GM12878 (cell line): ENCODE data around the gene RECK. TPM values are rescaled to one million over a fixed set of nuclear protein-coding genes. Genes with fewer than 3 reads are reported as not detected.

Source experiments
- ATAC-seq: fragments of 200-7000 bp; cut with Tn5 transposase; 3 replicates; pipeline ENCODE4 v1.9.1; 2020; ENCODE audit warnings: mild to moderate bottlenecking, moderate library complexity
- BruUV-seq: library from RNA; stranded (reverse); fragments of 400-500 nt; replicated peaks from 2 replicates; lab custom pipeline; 2021; lab: Mats Ljungman, UMichigan
- CTCF ChIA-PET: fragments of 300-600 bp; sonication (Branson Sonifier 250); formaldehyde crosslinking; extraction: SDS; loops from one replicate; lab custom pipeline; 2021; ENCODE audit warnings: inconsistent platforms; lab: Yijun Ruan, JAX
- POLR2A ChIA-PET: fragments of 350-600 bp; formaldehyde crosslinking; extraction: SDS; loops from one replicate; lab custom pipeline; 2021; ENCODE audit warnings: inconsistent platforms; lab: Charles Lee
- RAD21 ChIA-PET: fragments of 300-600 bp; sonication (Branson Sonifier 250); formaldehyde crosslinking; loops from one replicate; lab custom pipeline; 2023; ENCODE audit warnings: antibody characterized with exemption; ENCODE audit not compliant: unreplicated experiment; lab: Charles Lee
- SMC1A ChIA-PET: fragments of 300-600 bp; sonication (Branson Sonifier 250); formaldehyde crosslinking; loops from one replicate; lab custom pipeline; 2023; ENCODE audit not compliant: unreplicated experiment, uncharacterized antibody; lab: Charles Lee
- DNase-seq: peaks from one replicate; pipeline ENCODE4 v3.0.0-alpha.2; 2011; ENCODE audit warnings: low read depth, low spot score
- FAIRE-seq: peaks from 3 replicates; lab custom pipeline; 2011; peaks lifted over from hg19 to GRCh38; lab: Jason Lieb, UNC
- H2AFZ ChIP-seq: 2 replicates; pipeline ENCODE4 v1.6.0; 2011; ENCODE audit warnings: low read depth, low read length, control low read depth; ENCODE audit not compliant: control insufficient read depth
- H3K27ac ChIP-seq: 2 replicates; pipeline ENCODE4 v1.5.1; 2011; ENCODE audit warnings: control low read depth; ENCODE audit not compliant: control insufficient read depth, insufficient read depth
- H3K27me3 ChIP-seq, 2 experiments: replicated peaks in 1 of 2; 2 replicates each; pipeline versions ENCODE4 v1.6.0 to v1.6.1; 2011; ENCODE audit warnings: low read length in 1 of 2; ENCODE audit not compliant: control insufficient read depth in 2 of 2, insufficient read depth in 2 of 2
- H3K36me3 ChIP-seq, 2 experiments: 2 replicates each; pipeline ENCODE4 v1.5.1; 2011; ENCODE audit warnings: low read length in 1 of 2; ENCODE audit not compliant: control insufficient read depth in 2 of 2, insufficient read depth in 2 of 2
- H3K4me1 ChIP-seq: 2 replicates; pipeline ENCODE4 v1.6.1; 2011; ENCODE audit warnings: mild to moderate bottlenecking, low read length, moderate library complexity, mixed read lengths; ENCODE audit not compliant: control insufficient read depth, insufficient read depth
- H3K4me2 ChIP-seq: 2 replicates; pipeline ENCODE4 v1.6.0; 2011; ENCODE audit warnings: control low read depth; ENCODE audit not compliant: control insufficient read depth, insufficient read depth
- H3K4me3 ChIP-seq: fragments of 200-600 bp; sonication (generic); 2 replicates; pipeline ENCODE4 v1.5.1; 2016
- H3K79me2 ChIP-seq: 2 replicates; pipeline ENCODE4 v1.6.0; 2011; ENCODE audit warnings: low read length; ENCODE audit not compliant: control insufficient read depth, insufficient read depth
- H3K9ac ChIP-seq: 2 replicates; pipeline ENCODE4 v1.8.0; 2011; ENCODE audit warnings: low read length, control low read depth, mixed read lengths; ENCODE audit not compliant: control insufficient read depth, insufficient read depth
- H3K9me3 ChIP-seq: replicated peaks from 3 replicates; pipeline ENCODE4 v1.5.1; 2011; ENCODE audit warnings: mild to moderate bottlenecking, low read length; ENCODE audit not compliant: control insufficient read depth, insufficient read depth
- H4K20me1 ChIP-seq: 2 replicates; pipeline ENCODE4 v1.6.0; 2011; ENCODE audit not compliant: control insufficient read depth, insufficient read depth
- ATF3 ChIP-seq: IDR thresholded peaks from 2 replicates; pipeline ENCODE4 v1.6.1; 2011; ENCODE audit warnings: low read depth, mild to moderate bottlenecking, low read length, moderate library complexity, borderline replicate concordance; ENCODE audit errors: extremely low read depth
- NRF1 ChIP-seq: conservative IDR thresholded peaks from 2 replicates; pipeline ENCODE4 v1.6.1; 2011; ENCODE audit warnings: mild to moderate bottlenecking, low read depth, low read length, improper control_type of control experiment
- PBX3 ChIP-seq: IDR thresholded peaks from 2 replicates; pipeline ENCODE4 v1.6.1; 2011; ENCODE audit warnings: mild to moderate bottlenecking, low read depth, low read length, moderate library complexity; ENCODE audit not compliant: insufficient replicate concordance
- POU2F2 ChIP-seq: IDR thresholded peaks from 3 replicates; pipeline ENCODE4 v1.6.1; 2011; ENCODE audit warnings: low read depth, mild to moderate bottlenecking, low read length, borderline replicate concordance
- SKIL ChIP-seq: fragments of 450-650 bp; IDR thresholded peaks from 2 replicates; pipeline ENCODE4 v1.6.1; 2017; ENCODE audit warnings: mild to moderate bottlenecking, low read depth, inconsistent platforms; ENCODE audit not compliant: poor library complexity, severe bottlenecking
- SMAD5 ChIP-seq: IDR thresholded peaks from 2 replicates; pipeline ENCODE4 v1.6.1; 2016; ENCODE audit warnings: antibody characterized with exemption, low read depth
- SUZ12 ChIP-seq: fragments of 200-600 bp; sonication (generic); IDR thresholded peaks from one replicate; pipeline ENCODE4 v1.6.1; 2018; ENCODE audit warnings: antibody characterized with exemption, mild to moderate bottlenecking; ENCODE audit not compliant: unreplicated experiment
- TCF12 ChIP-seq: IDR thresholded peaks from 2 replicates; pipeline ENCODE4 v1.6.1; 2011; ENCODE audit warnings: low read depth, mild to moderate bottlenecking, low read length
- ZBTB33 ChIP-seq: fragments of 450-650 bp; IDR thresholded peaks from 2 replicates; pipeline ENCODE4 v1.6.1; 2017; ENCODE audit warnings: mild to moderate bottlenecking
- ZNF592 ChIP-seq: fragments of 450-650 bp; IDR thresholded peaks from 2 replicates; pipeline ENCODE4 v1.6.1; 2017; ENCODE audit warnings: mild to moderate bottlenecking, moderate library complexity
- ZZZ3 ChIP-seq: IDR thresholded peaks from 2 replicates; pipeline ENCODE4 v1.6.1; 2011; ENCODE audit warnings: low read depth; ENCODE audit not compliant: control insufficient read depth, insufficient read length
- WGBS: methylation state at CpG from one replicate; pipeline ENCODE4 v1.1.6; 2016; ENCODE audit warnings: low lambda C conversion rate; ENCODE audit not compliant: insufficient replicate concordance, insufficient coverage; ENCODE audit errors: missing lambda C conversion rate; 5-methylcytosine and 5-hydroxymethylcytosine counted together
- in situ Hi-C: fragments of 300-500 bp; cut with MboI; formaldehyde crosslinking; loops from 9 replicates; pipeline ENCODE4 v1.14.3; 2018; ENCODE audit warnings: mixed read lengths
- intact Hi-C: fragments of 100-400 bp; cut with micrococcal nuclease; formaldehyde crosslinking; loops from one replicate; pipeline ENCODE4 v1.14.2; 2022; ENCODE audit not compliant: unreplicated experiment
- polyA plus RNA-seq, 11 experiments: library from polyadenylated mRNA; depleted of rRNA in 4 of 11; unstranded in 6 of 11; stranded (reverse) in 5 of 11; fragments of >200 nt; fragmentation: Nextera tagmentation in 4 of 11; fragmentation: Illumina TruSeq in 1 of 11; extraction: Ambion mirVana in 4 of 11; extraction: Trizol in 1 of 11; gene quantifications; 1 replicate in 1 of 11; 2 replicates in 10 of 11; pipeline versions ENCODE4 v1.2.1 to v1.2.3, GENCODE V29; 2011 to 2016; ENCODE audit warnings: inconsistent platforms in 2 of 11, missing spikeins in 2 of 11, low read depth in 1 of 11
- total RNA-seq, 4 experiments: library from RNA; depleted of rRNA in 3 of 4; stranded (reverse); fragments of >200 nt in 3 of 4; fragmentation: Illumina TruSeq in 1 of 4; extraction: Trizol in 1 of 4; gene quantifications; 2 replicates each; pipeline versions ENCODE4 v1.2.1 to v1.2.3, GENCODE V29; 2013 to 2021

Gene RECK
- total and polyA plus RNA-seq, 10 of the 15 experiments (the other 5 are each of a cell fraction or from before 2014, with no cell fraction given), result 0.02 to 0.40 (median 0.13) TPM

GRCh38 chr9:36120705-36121104, 84.0 kb downstream of the RECK start:
- in situ Hi-C loops, result no loop called here
- CTCF ChIA-PET, result interaction anchor here (12.5 kb wide), 1 partner anchor 19 kb away, joined by 88 read pairs; no protein-coding TSS in a partner anchor
- intact Hi-C loops, result no loop called here
- Histone ChIP-seq H3K9me3 (no peaks in the 10 kb centered on the region), H3K4me1 (no peaks in the 10 kb centered on the region), H4K20me1 (no peaks in the 10 kb centered on the region), H3K9ac (no peak overlapping the region), H3K27ac (no peak overlapping the region), H3K4me2 (no peak overlapping the region), H3K79me2 (no peaks in the 10 kb centered on the region), H3K36me3 (no peaks in the 10 kb centered on the region), H3K27me3 (peaks cover 0 to 2% of the 10 kb centered on the region in 2 experiments; a peak in 2 of 4 replicates), H2AFZ (no peak overlapping the region), H3K4me3 (no peak overlapping the region)
- BruUV-seq, result no TSS peak
- SMC1A ChIA-PET, result interaction anchor here (0.7 kb wide), 1 partner anchor 64 kb away, joined by 3 read pairs; no protein-coding TSS in a partner anchor
- no peak for FAIRE-seq
- DNase-seq, result no peak
- RAD21 ChIA-PET, result no interaction called here
- no peak for ATAC-seq
- WGBS, result 18% methylated on average over 4 of the region's 4 CpGs
- POLR2A ChIA-PET, result no interaction called here
- no peak for TF ChIP-seq SUZ12
- no peak for TF ChIP-seq TCF12
- no peak for TF ChIP-seq ZBTB33
- TF ChIP-seq SMAD5, result no peak
- TF ChIP-seq ZNF592, result no peak
- no peak for TF ChIP-seq NRF1
- TF ChIP-seq ZZZ3, result no peak
- no peak for TF ChIP-seq ATF3
- TF ChIP-seq POU2F2, result no peak
- TF ChIP-seq SKIL, result no peak
- TF ChIP-seq PBX3, result no peak
